Dermis microvascular lymphatic vessel endothelial cell (primary cell): Measurements from ENCODE around the gene DUSP16. TPM values are rescaled to one million over a fixed set of nuclear protein-coding genes. Genes with fewer than 3 reads are reported as not detected.

Experiments
- DNase-seq, 2 donors: peaks; one replicate each; pipeline versions ENCODE4 v3.0.0 to v3.0.0-alpha.2; 2010; ENCODE audit warnings: low read depth in 2 of 2
- total RNA-seq: library from RNA; depleted of rRNA; stranded (reverse); fragments of >200 nt; gene quantifications from 2 replicates; pipeline ENCODE4 v1.2.1, GENCODE V29; 2014

Gene DUSP16
- total RNA-seq, 1 donor from 2014 or later = 6.2 TPM

DNA sequence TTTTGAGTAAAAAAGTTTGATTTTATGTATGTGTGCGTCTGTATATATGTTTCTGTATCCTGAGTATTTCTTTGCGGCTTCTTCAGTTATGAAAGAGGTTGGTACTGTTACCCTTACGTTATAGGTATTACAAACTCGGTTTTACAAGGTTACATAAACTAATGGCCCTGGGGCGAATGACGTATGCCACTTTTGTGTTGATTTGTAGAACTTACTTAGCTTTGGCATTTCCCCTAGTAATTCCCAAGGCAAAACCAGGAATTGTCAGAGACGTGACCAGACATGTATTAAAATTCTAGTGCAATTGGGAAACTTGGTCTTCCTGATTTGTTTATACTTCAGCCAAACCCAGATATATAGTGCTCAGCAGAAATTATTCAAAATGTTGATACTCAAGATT is 93.3 kb downstream of the DUSP16 start:
- DNase-seq = no peak

GRCh38 chr12:12468575-12468974 is 94.1 kb downstream of the DUSP16 start:
- DNase-seq = no peak

GRCh38 chr12:12467688-12468261 is 94.9 kb downstream of the DUSP16 start:
- no peak for DNase-seq

GRCh38 chr12:12467264-12467663 is 95.4 kb downstream of the DUSP16 start:
- no peak for DNase-seq

DNA sequence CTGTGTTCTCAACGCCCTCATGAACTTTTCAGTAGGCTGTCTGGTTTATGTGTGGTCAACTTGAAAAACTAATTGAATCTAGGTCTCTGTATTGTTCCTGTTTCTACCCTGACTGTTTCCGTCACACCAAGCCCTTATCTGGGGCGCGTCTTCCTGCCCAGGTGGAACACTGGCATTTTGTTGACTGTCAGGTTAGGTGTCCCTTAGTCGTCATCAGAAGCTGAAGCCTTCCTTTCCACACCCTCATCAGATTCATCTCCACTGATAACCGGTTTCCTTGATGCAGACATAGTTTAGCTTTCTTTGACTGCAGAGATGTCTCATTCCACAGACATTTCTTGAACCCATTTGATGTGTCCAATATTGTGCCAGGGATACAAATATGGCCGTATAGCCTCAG is 96.5 kb downstream of the DUSP16 start:
- no peak for DNase-seq

DNA sequence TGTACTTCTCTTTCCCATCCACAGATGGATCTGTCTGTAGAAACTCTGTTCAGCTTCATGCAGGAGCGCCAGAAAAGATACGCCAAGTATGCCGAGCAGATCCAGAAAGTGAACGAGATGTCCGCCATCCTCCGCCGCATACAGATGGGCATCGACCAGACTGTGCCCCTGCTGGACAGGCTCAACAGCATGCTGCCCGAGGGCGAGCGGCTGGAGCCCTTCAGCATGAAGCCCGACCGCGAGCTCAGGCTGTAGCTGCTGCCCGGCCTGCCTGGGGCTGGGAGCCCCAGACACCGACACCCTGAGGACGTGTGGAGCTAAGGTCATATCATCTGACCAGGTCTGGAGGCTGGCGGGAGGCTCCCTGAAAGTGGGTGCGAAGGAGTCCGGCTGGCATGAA is 97.1 kb downstream of the DUSP16 start:
- DNase-seq = no peak

- no peak for DNase-seq
Measured at GRCh38 chr12:12461923-12462315, 100.7 kb downstream of the DUSP16 start.

- no peak for DNase-seq
Measured at GRCh38 chr12:12460935-12461922, 101.4 kb downstream of the DUSP16 start.

- peak in 1 of 2 donors; percentile 75 for DNase-seq
Measured at GRCh38 chr12:12456637-12457036, 106.0 kb downstream of the DUSP16 start.

DNA sequence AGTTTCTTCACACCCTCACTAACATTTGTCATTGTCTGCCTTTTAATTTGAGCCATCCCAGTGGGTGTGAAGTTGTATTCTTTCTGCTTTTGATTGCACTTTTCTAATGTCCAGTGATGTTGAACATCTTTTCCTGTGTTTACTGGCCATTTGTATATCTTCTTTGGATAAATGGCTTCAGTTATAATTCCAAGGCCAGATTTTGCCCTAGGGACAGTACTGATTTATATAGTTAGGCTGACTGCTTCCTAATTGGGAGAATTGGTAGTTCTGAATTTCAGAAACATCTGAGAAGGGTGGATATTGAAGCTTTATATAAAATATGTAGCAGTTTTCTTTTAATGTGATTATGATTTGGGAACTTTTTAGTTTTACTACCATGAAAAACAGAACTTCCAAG is 108.3 kb downstream of the DUSP16 start:
- DNase-seq = no peak

- DNase-seq = no peak
Measured at GRCh38 chr12:12453635-12454034, 109.0 kb downstream of the DUSP16 start.

GRCh38 chr12:12452326-12452902 is 110.2 kb downstream of the DUSP16 start:
- no peak for DNase-seq

DNA sequence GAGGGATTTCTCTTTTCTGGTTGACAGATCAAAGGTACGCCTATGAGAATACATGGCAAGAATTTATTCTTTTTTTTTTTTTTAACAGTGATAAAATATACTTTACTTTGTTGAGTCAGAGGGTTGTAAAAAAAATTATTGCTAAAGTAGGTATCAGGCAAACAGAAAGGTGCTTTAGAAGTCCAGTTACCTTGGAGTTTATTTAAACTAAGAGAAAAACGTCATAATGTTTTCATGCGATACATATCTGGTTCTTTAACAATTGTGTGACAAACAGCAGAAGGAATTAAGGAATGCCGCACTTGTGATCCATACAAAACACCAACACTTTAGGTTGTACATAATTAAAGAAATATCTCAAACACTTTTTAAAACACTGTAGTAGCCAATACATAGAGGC is 111.6 kb downstream of the DUSP16 start:
- DNase-seq = no peak

DNA sequence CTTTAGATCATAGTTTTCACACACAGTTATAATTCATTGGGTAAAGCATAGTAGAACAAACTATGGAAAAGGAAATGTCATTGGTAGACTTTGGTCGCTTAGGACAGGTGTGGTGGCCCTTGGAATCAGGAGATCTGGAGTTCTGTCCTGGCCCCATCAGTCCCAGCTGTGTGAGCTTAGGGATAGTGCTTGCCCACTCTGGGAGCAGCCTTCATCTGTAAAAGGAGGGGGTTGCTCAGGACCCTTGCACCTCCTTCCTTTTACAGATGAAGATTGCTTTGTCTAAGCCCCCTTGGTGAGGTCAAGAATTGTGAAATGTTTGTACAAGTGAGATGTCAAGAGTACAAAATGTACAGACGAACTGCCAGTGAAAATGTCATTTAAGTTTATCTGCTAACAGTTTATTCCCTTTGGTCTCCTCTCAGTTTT is 112.6 kb downstream of the DUSP16 start:
- DNase-seq = no peak

GRCh38 chr12:12449533-12450025 is 113.1 kb downstream of the DUSP16 start:
- DNase-seq = peak; percentile 46 to 60

GRCh38 chr12:12447837-12448236 is 114.8 kb downstream of the DUSP16 start:
- DNase-seq = no peak

DNA sequence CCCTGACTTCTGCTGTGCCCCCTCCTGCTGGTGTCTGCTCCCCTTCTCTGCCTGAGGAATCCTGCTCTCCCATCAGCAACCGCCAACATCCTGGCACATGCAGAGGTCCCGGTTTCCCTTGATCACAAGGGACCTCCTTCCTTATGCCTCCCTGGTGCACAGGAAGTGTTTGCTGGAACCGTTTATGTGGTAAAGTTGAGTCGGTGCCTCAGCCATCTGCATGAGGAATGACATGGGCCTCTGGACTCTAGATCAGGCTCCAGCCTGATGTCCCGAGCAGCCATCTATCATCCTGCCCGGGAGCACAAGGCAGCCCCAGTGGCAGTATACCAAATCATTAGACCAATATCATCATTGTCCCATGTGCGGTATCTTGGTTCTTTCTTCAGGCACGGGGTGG is 115.4 kb downstream of the DUSP16 start:
- DNase-seq = peak in 1 of 2 donors; percentile 23

GRCh38 chr12:12446786-12447185 is 115.9 kb downstream of the DUSP16 start:
- DNase-seq = no peak

- DNase-seq = no peak
Measured at GRCh38 chr12:12445882-12446181, 116.8 kb downstream of the DUSP16 start.

DNA sequence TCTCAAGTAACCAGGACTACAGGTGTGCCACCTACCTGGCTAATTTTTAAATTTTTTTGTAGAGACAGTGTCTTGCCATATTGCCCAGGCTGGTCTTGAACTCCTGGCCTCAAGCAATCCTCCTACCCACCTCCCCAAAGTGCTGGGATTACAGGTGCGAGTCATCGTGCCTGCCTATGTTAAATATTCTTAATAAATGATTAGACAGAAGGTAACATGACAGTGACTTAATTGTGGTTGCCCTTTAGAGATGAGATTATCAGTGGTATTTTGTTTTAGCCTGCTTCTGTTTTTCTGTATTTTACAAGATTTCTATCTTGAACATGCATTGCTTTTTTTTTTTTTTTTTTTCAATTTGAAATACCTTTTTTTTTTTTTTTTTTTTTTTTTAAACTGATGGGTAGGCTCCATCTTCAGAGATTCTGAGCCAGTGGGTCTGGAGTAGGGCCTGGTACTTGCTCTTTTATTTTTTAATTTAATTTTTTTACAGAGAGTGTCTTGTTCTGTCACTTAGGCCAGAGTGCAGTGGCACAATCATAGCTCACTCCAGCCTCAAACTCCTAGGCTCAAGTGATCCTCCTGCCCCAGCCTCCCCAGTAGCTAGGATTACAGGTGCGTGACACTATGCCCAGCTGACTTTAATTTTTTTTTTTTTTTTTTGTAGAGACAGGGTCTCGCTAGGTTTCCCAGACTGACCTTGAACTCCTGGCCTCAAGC is 117.3 kb downstream of the DUSP16 start:
- no peak for DNase-seq

- peak; percentile 83 for DNase-seq
Measured at GRCh38 chr12:12443431-12443878, 119.2 kb downstream of the DUSP16 start.
